Breast epithelium (tissue), 3 donors: ENCODE measurements around the gene DUSP16.

Source experiments
- CTCF ChIP-seq, 3 donors: fragments of 450-650 bp; IDR thresholded peaks; one replicate each; pipeline ENCODE4 v1.5.1; 2016 to 2017; ENCODE audit warnings: antibody characterized with exemption in 3 of 3, mild to moderate bottlenecking in 3 of 3, moderate library complexity in 3 of 3
- POLR2A ChIP-seq: fragments of 450-650 bp; IDR thresholded peaks from one replicate; pipeline ENCODE4 v1.6.1; 2016; ENCODE audit warnings: antibody characterized with exemption, mild to moderate bottlenecking, moderate library complexity
- POLR2AphosphoS5 ChIP-seq, 3 donors: sonication (generic); formaldehyde crosslinking; IDR thresholded peaks; one replicate each; pipeline ENCODE4 v1.6.1; 2017; ENCODE audit warnings: antibody characterized with exemption in 3 of 3

GRCh38 chr12:12432364-12432763, 130.3 kb downstream of the DUSP16 start:
- TF ChIP-seq CTCF (IDR thresholded peaks at IDR 0.05) = no peak
- TF ChIP-seq POLR2AphosphoS5 (IDR thresholded peaks at IDR 0.05) = no peak
- TF ChIP-seq POLR2A = no peak
